Endothelial cell of umbilical vein (primary cell): ENCODE data around the gene ADAP2. TPM values are rescaled to one million over a fixed set of nuclear protein-coding genes. Genes with fewer than 3 reads are reported as not detected.

Source experiments
- BruUV-seq: library from RNA; stranded (reverse); fragments of 400-500 nt; replicated peaks from 2 replicates; lab custom pipeline; 2021; lab: Mats Ljungman, UMichigan
- CTCF ChIA-PET: fragments of 300-600, 350-600 bp; sonication (Branson Sonifier 250); formaldehyde crosslinking; loops from one replicate; lab custom pipeline; 2021; ENCODE audit warnings: antibody characterized with exemption, inconsistent platforms; lab: Charles Lee
- POLR2A ChIA-PET: fragments of 300-600, 350-600 bp; sonication (Branson Sonifier 250); formaldehyde crosslinking; loops from one replicate; lab custom pipeline; 2021; ENCODE audit warnings: antibody characterized with exemption, inconsistent platforms; lab: Charles Lee
- DNase-seq: peaks from one replicate; pipeline ENCODE4 v3.0.0-alpha.2; 2011; ENCODE audit warnings: low read depth, low spot score
- FAIRE-seq: peaks from 2 replicates; lab custom pipeline; 2011; peaks lifted over from hg19 to GRCh38; lab: Jason Lieb, UNC
- H2AFZ ChIP-seq: 2 replicates; pipeline ENCODE4 v1.6.0; 2012; ENCODE audit warnings: low read depth, low read length, control low read depth, inconsistent platforms
- H3K27ac ChIP-seq: 2 replicates; pipeline ENCODE4 v1.5.1; 2011; ENCODE audit warnings: low read depth, mild to moderate bottlenecking, control low read depth, low read length, moderate library complexity; ENCODE audit not compliant: insufficient read depth
- H3K27me3 ChIP-seq, 2 experiments: 2 replicates each; pipeline versions ENCODE4 v1.6.0 to v1.6.1; 2011; ENCODE audit warnings: low read length in 2 of 2, mixed read lengths in 1 of 2; ENCODE audit not compliant: control insufficient read depth in 2 of 2, insufficient read depth in 2 of 2
- H3K36me3 ChIP-seq, 2 experiments: 2 replicates in 1 of 2; 3 replicates in 1 of 2; pipeline ENCODE4 v1.5.1; 2011; ENCODE audit warnings: low read length in 2 of 2, mild to moderate bottlenecking in 1 of 2, moderate library complexity in 1 of 2; ENCODE audit not compliant: control insufficient read depth in 2 of 2, insufficient read depth in 2 of 2; ENCODE audit errors: extremely low read depth in 1 of 2
- H3K4me1 ChIP-seq: 3 replicates; pipeline ENCODE4 v1.5.1; 2011; ENCODE audit warnings: mild to moderate bottlenecking, low read length; ENCODE audit not compliant: control insufficient read depth, insufficient read depth; ENCODE audit errors: extremely low read depth
- H3K4me2 ChIP-seq: 2 replicates; pipeline ENCODE4 v1.6.1; 2011; ENCODE audit warnings: low read length, control low read depth, mixed read lengths; ENCODE audit not compliant: insufficient read depth
- H3K4me3 ChIP-seq, 3 experiments: fragments of 200-600 bp in 1 of 3; sonication (generic), shearing (Covaris generic) in 1 of 3; replicated peaks in 1 of 3; 2 replicates each; pipeline ENCODE4 v1.5.1; 2011 to 2016; ENCODE audit warnings: control low read depth in 3 of 3, low read length in 3 of 3, mild to moderate bottlenecking in 2 of 3, inconsistent platforms in 1 of 3, low read depth in 1 of 3, moderate library complexity in 1 of 3; ENCODE audit not compliant: insufficient read depth in 1 of 3
- H3K79me2 ChIP-seq: 2 replicates; pipeline ENCODE4 v1.6.0; 2012; ENCODE audit warnings: low read length, inconsistent platforms; ENCODE audit not compliant: control insufficient read depth, insufficient read depth
- H3K9ac ChIP-seq: replicated peaks from 2 replicates; pipeline ENCODE3; 2011; ENCODE audit warnings: low read length, control low read depth; ENCODE audit not compliant: insufficient read depth; ENCODE audit errors: extremely low read depth
- H3K9me1 ChIP-seq: replicated peaks from 3 replicates; pipeline ENCODE4 v1.6.0; 2011; ENCODE audit warnings: mild to moderate bottlenecking, low read length; ENCODE audit not compliant: control insufficient read depth, insufficient read depth; ENCODE audit errors: extremely low read depth
- H3K9me3 ChIP-seq: replicated peaks from 2 replicates; pipeline ENCODE4 v1.5.1; 2012; ENCODE audit warnings: low read length, inconsistent platforms; ENCODE audit not compliant: control insufficient read depth, insufficient read depth
- H4K20me1 ChIP-seq: replicated peaks from 2 replicates; pipeline ENCODE3; 2011; ENCODE audit warnings: mild to moderate bottlenecking, low read length; ENCODE audit not compliant: control insufficient read depth, insufficient read depth; ENCODE audit errors: extremely low read depth
- CTCF ChIP-seq, 2 donors: IDR thresholded peaks; 1 replicate in 1 of 2; 2 replicates in 1 of 2; pipeline ENCODE4 v1.5.1; 2011; ENCODE audit warnings: low read length in 2 of 2, mild to moderate bottlenecking in 2 of 2, moderate library complexity in 2 of 2, control low read depth in 1 of 2, inconsistent platforms in 1 of 2, low read depth in 1 of 2; ENCODE audit not compliant: insufficient read depth in 1 of 2; ENCODE audit errors: extremely low read depth in 1 of 2
- EZH2 ChIP-seq: IDR thresholded peaks from 2 replicates; pipeline ENCODE4 v1.6.1; 2012; ENCODE audit warnings: borderline replicate concordance, low read depth, mild to moderate bottlenecking, moderate library complexity, low read length, inconsistent platforms; ENCODE audit not compliant: severe bottlenecking
- FOS ChIP-seq: IDR thresholded peaks from 2 replicates; pipeline ENCODE4 v1.6.1; 2011; ENCODE audit warnings: mild to moderate bottlenecking, low read length, moderate library complexity, borderline replicate concordance; ENCODE audit not compliant: insufficient read depth
- GATA2 ChIP-seq: IDR thresholded peaks from 2 replicates; pipeline ENCODE4 v1.7.0; 2011; ENCODE audit warnings: low read depth, mild to moderate bottlenecking, moderate library complexity, mixed read lengths, low read length; ENCODE audit not compliant: insufficient read length, insufficient read depth
- JUN ChIP-seq: IDR thresholded peaks from 2 replicates; pipeline ENCODE4 v1.6.1; 2011; ENCODE audit warnings: borderline replicate concordance, low read depth; ENCODE audit not compliant: insufficient read length, insufficient read depth
- MAX ChIP-seq: IDR thresholded peaks from 2 replicates; pipeline ENCODE4 v1.6.1; 2011; ENCODE audit not compliant: insufficient read depth, insufficient read length
- MYC ChIP-seq: IDR thresholded peaks from one replicate; pipeline ENCODE4 v1.6.1; 2011; ENCODE audit warnings: mild to moderate bottlenecking, low read depth, low read length
- POLR2A ChIP-seq: IDR thresholded peaks from 2 replicates; pipeline ENCODE4 v1.6.1; 2012; ENCODE audit warnings: low read depth, mild to moderate bottlenecking, control low read depth, low read length
- POLR2AphosphoS5 ChIP-seq: IDR thresholded peaks from 2 replicates; pipeline ENCODE4 v1.6.1; 2012; ENCODE audit warnings: low read depth, mild to moderate bottlenecking, control low read depth, low read length, moderate library complexity; ENCODE audit not compliant: insufficient read depth
- dilution Hi-C: fragments of 300-500 bp; cut with MboI; formaldehyde crosslinking; loops from one replicate; pipeline ENCODE4 v1.15.0; 2019; ENCODE audit warnings: low sequenced_read_pairs; ENCODE audit not compliant: extremely low pct_ligation_motif_present
- intact Hi-C: fragments of 100-400 bp; cut with micrococcal nuclease; formaldehyde crosslinking; loops from one replicate; pipeline ENCODE4 v1.10.0; 2022
- polyA plus RNA-seq, 4 experiments: library from polyadenylated mRNA; depleted of rRNA in 3 of 4; stranded (reverse) in 3 of 4; unstranded in 1 of 4; fragments of >200 nt; gene quantifications; 2 replicates each; pipeline versions ENCODE4 v1.2.1 to v1.2.3, GENCODE V29; 2011 to 2012; ENCODE audit warnings: missing spikeins in 1 of 4
- total RNA-seq: library from RNA; stranded (reverse); gene quantifications from 2 replicates; pipeline ENCODE4 v1.2.3, GENCODE V29; 2021

ADAP2 gene
- total and polyA plus RNA-seq, 2 donors (not counting 3 experiments of a cell fraction or from before 2014, with no cell fraction given) = 0.28 to 1.0 TPM

- dilution Hi-C loops (no loop called here), intact Hi-C loops (no loop called here)
- no peaks in the 10 kb centered on the region for H3K79me2 ChIP-seq
- H4K20me1 ChIP-seq = no peaks in the 10 kb centered on the region
- DNase-seq (no peak), FAIRE-seq (no peak)
- H3K4me3 ChIP-seq = no peak overlapping the region
- H3K9me1 ChIP-seq = no peaks in the 10 kb centered on the region
- POLR2A ChIA-PET = interaction anchor here (0.6 kb wide), 1 partner anchor 832 kb away, joined by 6 read pairs; no protein-coding TSS in a partner anchor
- no peak overlapping the region for H3K9ac ChIP-seq
- CTCF ChIA-PET = no interaction called here
- no peak overlapping the region for H2AFZ ChIP-seq
- no TSS peak for BruUV-seq
- H3K27me3 ChIP-seq = no peaks in the 10 kb centered on the region
- H3K27ac ChIP-seq = no peak overlapping the region
- H3K4me2 ChIP-seq = no peak overlapping the region
- H3K4me1 ChIP-seq = no peaks in the 10 kb centered on the region
- no peaks in the 10 kb centered on the region for H3K9me3 ChIP-seq
- H3K36me3 ChIP-seq = no peaks in the 10 kb centered on the region
- TF ChIP-seq FOS (no peak), JUN (no peak), POLR2AphosphoS5 (no peak), MAX (no peak), CTCF (IDR thresholded peaks at IDR 0.05; ENCODE audit: extremely low read depth in 1 of 2, insufficient read depth in 1 of 2, low read depth in 1 of 2, low read length in 2 of 2) (no peak), GATA2 (no peak), EZH2 (no peak), MYC (no peak), POLR2A (no peak)
Measured at GRCh38 chr17:30950189-30950588, 28.4 kb downstream of the ADAP2 start.
